Measurements from ENCODE around the gene RTN4R.

RTN4R gene

DNA sequence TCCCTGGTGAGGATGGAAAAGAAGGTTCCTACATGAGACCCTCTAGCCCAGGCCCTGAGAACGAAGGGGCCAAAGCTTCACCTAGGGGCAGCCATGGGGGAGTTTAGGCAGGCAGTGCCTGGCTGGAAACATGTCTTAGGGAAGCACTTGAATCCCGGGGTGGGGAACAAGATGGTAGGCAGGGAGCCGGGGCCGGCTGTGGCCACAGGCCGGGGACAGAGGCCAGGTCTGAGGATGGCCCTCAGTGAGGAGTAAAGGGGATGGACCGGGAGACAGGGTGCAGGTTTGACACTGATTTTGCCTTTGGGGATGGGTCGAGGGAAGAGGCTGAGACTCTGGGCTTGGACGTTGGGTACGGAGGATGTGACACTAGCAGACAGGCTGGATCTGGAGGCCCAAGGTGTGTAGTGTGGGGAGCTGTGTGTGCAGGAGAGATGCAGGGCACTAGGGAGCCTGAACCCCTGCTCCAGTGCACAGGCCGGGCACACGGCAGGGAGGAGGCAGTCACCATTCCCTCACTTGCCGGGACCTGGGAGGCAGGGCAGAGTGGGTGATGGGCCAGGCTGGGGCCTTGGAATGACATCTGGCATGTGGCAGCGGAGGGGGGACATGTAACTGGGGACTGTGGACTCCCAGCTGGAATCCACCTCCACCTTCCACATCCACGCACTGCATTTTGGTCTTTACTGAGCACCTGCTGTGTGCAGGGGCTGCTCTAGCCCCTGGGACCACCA lies 6.1 kb downstream of the RTN4R start:
- no peak overlapping the region for H3K4me2 ChIP-seq (ENCODE audit: low read depth, low read length, poor library complexity, severe bottlenecking)

DNA sequence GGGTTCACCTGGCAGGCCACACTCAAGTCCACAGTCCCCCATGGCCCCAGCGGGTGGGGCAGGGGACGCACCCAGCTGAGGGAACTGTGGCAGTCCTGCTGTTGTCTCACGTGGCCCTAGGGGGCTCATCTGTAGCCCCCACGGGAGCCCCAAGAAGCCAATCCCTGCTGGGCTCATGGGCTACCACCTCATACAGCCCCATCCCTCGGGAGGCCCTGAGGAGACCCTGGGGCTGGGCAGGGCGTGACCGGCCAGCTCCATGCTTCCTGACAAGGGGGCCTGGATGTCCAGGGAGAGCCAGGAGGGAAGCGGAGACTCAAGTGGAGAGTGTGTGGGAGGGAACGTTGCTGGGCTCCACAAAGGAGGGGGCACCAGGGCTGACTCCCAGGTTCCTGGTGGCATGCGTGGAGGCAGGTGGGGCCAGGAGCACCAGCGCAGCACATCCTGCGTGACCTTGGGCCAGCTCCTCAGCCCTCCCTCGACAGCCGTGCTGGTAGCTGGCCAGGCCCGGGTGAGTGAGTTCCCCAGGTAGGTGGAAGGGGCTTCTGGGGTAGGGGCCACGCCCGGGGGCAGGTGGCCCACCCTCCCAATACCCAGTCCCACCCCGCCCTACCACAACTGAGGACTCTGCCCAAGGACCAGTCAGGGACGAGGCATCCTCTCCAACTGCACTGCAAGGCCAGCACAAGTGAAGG lies 7.9 kb downstream of the RTN4R start:
- Histone ChIP-seq H3F3A (ENCODE audit: low read depth) (no peaks in the 10 kb centered on the region), H2AFZ (ENCODE audit: low read length) (no peak overlapping the region), H3K9me3 (ENCODE audit: insufficient read depth, low read depth, low read length) (no peaks in the 10 kb centered on the region), H3K4me2 (ENCODE audit: low read depth, low read length, poor library complexity, severe bottlenecking) (no peak overlapping the region), H3K27me3 (ENCODE audit: insufficient read depth, low read length, poor library complexity, severe bottlenecking) (no peaks in the 10 kb centered on the region), H3K79me2 (ENCODE audit: insufficient read depth, low read length) (peaks cover 56% of the 10 kb centered on the region; the same call in 1 of the 2 replicates), H3K4me1 (ENCODE audit: insufficient read depth, low read length, poor library complexity, severe bottlenecking) (peaks cover 3% of the 10 kb centered on the region), H3K9ac (ENCODE audit: low read depth, low read length, poor library complexity, severe bottlenecking) (no peak overlapping the region), H4K20me1 (ENCODE audit: insufficient read depth, low read length, poor library complexity, severe bottlenecking) (peaks cover 10% of the 10 kb centered on the region), H3K9me2 (replicated peaks; ENCODE audit: low read depth, low read length) (no peaks in the 10 kb centered on the region), H3K36me3 (ENCODE audit: insufficient read depth, low read length) (no peaks in the 10 kb centered on the region), H3K4me3 (ENCODE audit: low read length, poor library complexity, severe bottlenecking) (no peak overlapping the region)
- no peak for TF ChIP-seq EZH2phosphoT487 (IDR thresholded peaks at IDR 0.05; ENCODE audit: borderline replicate concordance)
- TF ChIP-seq, protein P1, sequence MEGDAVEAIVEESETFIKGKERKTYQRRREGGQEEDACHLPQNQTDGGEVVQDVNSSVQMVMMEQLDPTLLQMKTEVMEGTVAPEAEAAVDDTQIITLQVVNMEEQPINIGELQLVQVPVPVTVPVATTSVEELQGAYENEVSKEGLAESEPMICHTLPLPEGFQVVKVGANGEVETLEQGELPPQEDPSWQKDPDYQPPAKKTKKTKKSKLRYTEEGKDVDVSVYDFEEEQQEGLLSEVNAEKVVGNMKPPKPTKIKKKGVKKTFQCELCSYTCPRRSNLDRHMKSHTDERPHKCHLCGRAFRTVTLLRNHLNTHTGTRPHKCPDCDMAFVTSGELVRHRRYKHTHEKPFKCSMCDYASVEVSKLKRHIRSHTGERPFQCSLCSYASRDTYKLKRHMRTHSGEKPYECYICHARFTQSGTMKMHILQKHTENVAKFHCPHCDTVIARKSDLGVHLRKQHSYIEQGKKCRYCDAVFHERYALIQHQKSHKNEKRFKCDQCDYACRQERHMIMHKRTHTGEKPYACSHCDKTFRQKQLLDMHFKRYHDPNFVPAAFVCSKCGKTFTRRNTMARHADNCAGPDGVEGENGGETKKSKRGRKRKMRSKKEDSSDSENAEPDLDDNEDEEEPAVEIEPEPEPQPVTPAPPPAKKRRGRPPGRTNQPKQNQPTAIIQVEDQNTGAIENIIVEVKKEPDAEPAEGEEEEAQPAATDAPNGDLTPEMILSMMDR (conservative IDR thresholded peaks at IDR 0.05; ENCODE audit: low read length): no peak

More for the DNA sequence above, 6.1 kb downstream of the RTN4R start:
- Histone ChIP-seq H3K4me3 (ENCODE audit: low read length, poor library complexity, severe bottlenecking) (no peak overlapping the region), H4K20me1 (ENCODE audit: insufficient read depth, low read length, poor library complexity, severe bottlenecking) (peaks cover 17% of the 10 kb centered on the region), H3K9me3 (ENCODE audit: insufficient read depth, low read depth, low read length) (no peaks in the 10 kb centered on the region), H3K9ac (ENCODE audit: low read depth, low read length, poor library complexity, severe bottlenecking) (no peak overlapping the region), H3K36me3 (ENCODE audit: insufficient read depth, low read length) (no peaks in the 10 kb centered on the region), H3F3A (ENCODE audit: low read depth) (no peaks in the 10 kb centered on the region), H3K9me2 (replicated peaks; ENCODE audit: low read depth, low read length) (no peaks in the 10 kb centered on the region), H3K27me3 (ENCODE audit: insufficient read depth, low read length, poor library complexity, severe bottlenecking) (no peaks in the 10 kb centered on the region), H3K4me1 (ENCODE audit: insufficient read depth, low read length, poor library complexity, severe bottlenecking) (peaks cover 7% of the 10 kb centered on the region), H3K79me2 (ENCODE audit: insufficient read depth, low read length) (peaks cover 70% of the 10 kb centered on the region; the same call in 1 of the 2 replicates), H2AFZ (ENCODE audit: low read length) (no peak overlapping the region)
- TF ChIP-seq, protein P1 (conservative IDR thresholded peaks at IDR 0.05; ENCODE audit: low read length): no peak
- no peak for TF ChIP-seq EZH2phosphoT487 (IDR thresholded peaks at IDR 0.05; ENCODE audit: borderline replicate concordance)

DNA sequence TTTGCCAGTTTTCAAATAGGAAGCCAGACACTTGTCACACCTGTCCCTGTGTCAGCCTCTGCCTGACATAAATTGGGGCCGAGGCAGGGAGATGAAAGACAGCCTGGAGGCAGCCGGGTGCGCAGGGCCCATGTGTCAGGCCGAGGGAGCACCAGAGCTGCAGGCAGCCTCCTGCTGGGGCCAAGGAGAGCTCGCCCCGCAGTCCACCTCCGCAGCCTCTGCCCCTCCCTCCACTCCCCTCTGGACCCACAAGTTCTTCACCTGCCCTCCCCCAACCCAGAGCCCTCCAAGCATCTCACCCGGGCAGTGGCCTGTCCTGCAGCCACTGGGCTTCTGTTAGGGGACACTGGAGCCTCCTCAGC lies 8.8 kb downstream of the RTN4R start:
- H3K4me1 ChIP-seq (ENCODE audit: insufficient read depth, low read length, poor library complexity, severe bottlenecking): peaks cover 7% of the 10 kb centered on the region
- H3K9me3 ChIP-seq (ENCODE audit: insufficient read depth, low read depth, low read length): no peaks in the 10 kb centered on the region
- H3K4me3 ChIP-seq (ENCODE audit: low read length, poor library complexity, severe bottlenecking): no peak overlapping the region
- H4K20me1 ChIP-seq (ENCODE audit: insufficient read depth, low read length, poor library complexity, severe bottlenecking): peaks cover 5% of the 10 kb centered on the region
- no peak overlapping the region for H2AFZ ChIP-seq (ENCODE audit: low read length)
- H3K79me2 ChIP-seq (ENCODE audit: insufficient read depth, low read length): peaks cover 53% of the 10 kb centered on the region; the same call in 1 of the 2 replicates
- H3K9me2 ChIP-seq (replicated peaks; ENCODE audit: low read depth, low read length): no peaks in the 10 kb centered on the region
- H3K9ac ChIP-seq (ENCODE audit: low read depth, low read length, poor library complexity, severe bottlenecking): no peak overlapping the region
- H3K27me3 ChIP-seq (ENCODE audit: insufficient read depth, low read length, poor library complexity, severe bottlenecking): no peaks in the 10 kb centered on the region
- H3F3A ChIP-seq (ENCODE audit: low read depth): no peaks in the 10 kb centered on the region
- no peak for TF ChIP-seq EZH2phosphoT487 (IDR thresholded peaks at IDR 0.05; ENCODE audit: borderline replicate concordance)
- TF ChIP-seq, protein P1 (conservative IDR thresholded peaks at IDR 0.05; ENCODE audit: low read length): no peak
- H3K36me3 ChIP-seq (ENCODE audit: insufficient read depth, low read length): no peaks in the 10 kb centered on the region
- H3K4me2 ChIP-seq (ENCODE audit: low read depth, low read length, poor library complexity, severe bottlenecking): no peak overlapping the region

Measured in Loucy (cell line).